HepG2 (cell line): ENCODE results near the gene BCAS1. TPM values are rescaled to one million over a fixed set of nuclear protein-coding genes. Genes with fewer than 3 reads are reported as not detected.
A peak's percentile ranks its signal among the peaks of the same experiment; 100 is the strongest.

Source experiments
- ATF1 ChIP-seq: IDR thresholded peaks from 2 replicates; pipeline ENCODE4 v1.6.1; 2016; ENCODE audit warnings: mild to moderate bottlenecking, control low read depth
- ELF1 ChIP-seq: sonication (generic); formaldehyde crosslinking; IDR thresholded peaks from 2 replicates; pipeline ENCODE4 v1.4.0; 2020; ENCODE audit warnings: missing genetic modification reagents
- NFYC ChIP-seq: IDR thresholded peaks from 2 replicates; pipeline ENCODE4 v1.6.1; 2016; ENCODE audit warnings: missing genetic modification reagents, missing compliant biosample characterization
- NR2C2 ChIP-seq: sonication (generic); formaldehyde crosslinking; IDR thresholded peaks from 2 replicates; pipeline ENCODE4 v1.4.0; 2020; ENCODE audit warnings: missing genetic modification reagents, mild to moderate bottlenecking, moderate library complexity, borderline replicate concordance
- SPEN ChIP-seq: sonication (generic); formaldehyde crosslinking; IDR thresholded peaks from 2 replicates; pipeline ENCODE4 v1.5.1; 2020; ENCODE audit warnings: low read depth, mild to moderate bottlenecking, missing genetic modification reagents
- ZNF816 ChIP-seq: sonication (generic); formaldehyde crosslinking; IDR thresholded peaks from 2 replicates; pipeline ENCODE4 v1.8.0; 2022; ENCODE audit warnings: missing genetic modification reagents, mild to moderate bottlenecking, borderline replicate concordance
- ZNF878 ChIP-seq: sonication (generic); formaldehyde crosslinking; IDR thresholded peaks from 2 replicates; pipeline ENCODE4 v1.8.1; 2023; ENCODE audit warnings: mild to moderate bottlenecking, missing genetic modification reagents, moderate library complexity
- polyA plus RNA-seq, 8 experiments: library from polyadenylated mRNA; depleted of rRNA in 3 of 8; stranded (reverse) in 7 of 8; unstranded in 1 of 8; fragments of >200 nt; fragmentation: Illumina TruSeq in 4 of 8; extraction: Trizol in 4 of 8; gene quantifications; 2 replicates each; pipeline versions ENCODE4 v1.2.1 to v1.2.3, GENCODE V29; 2011 to 2016; ENCODE audit warnings: low read depth in 4 of 8, missing spikeins in 1 of 8, mixed read lengths in 1 of 8; ENCODE audit not compliant: insufficient read depth in 1 of 8
- total RNA-seq, 5 experiments: library from RNA; depleted of rRNA; stranded (reverse); fragments of >200 nt; fragmentation: Illumina TruSeq; extraction: Trizol; gene quantifications; 2 replicates each; pipeline ENCODE4 v1.2.3, GENCODE V29; 2016; ENCODE audit warnings: low read depth in 1 of 5
- TF ChIP-seq, protein P1 (sequence below): sonication (generic); formaldehyde crosslinking; IDR thresholded peaks from 2 replicates; pipeline ENCODE4 v1.4.0; 2020; ENCODE audit warnings: missing genetic modification reagents
- TF ChIP-seq, protein P2 (sequence below): sonication (generic); formaldehyde crosslinking; IDR thresholded peaks from 2 replicates; pipeline ENCODE4 v1.4.0; 2020; ENCODE audit warnings: mild to moderate bottlenecking, missing genetic modification reagents
- TF ChIP-seq, protein P3 (sequence below): sonication (generic); formaldehyde crosslinking; IDR thresholded peaks from 2 replicates; pipeline ENCODE4 v1.5.1; 2020; ENCODE audit warnings: mild to moderate bottlenecking, missing genetic modification reagents, borderline replicate concordance
- TF ChIP-seq, protein P4 (sequence below), 2 experiments: fragments of 450-650 bp in 1 of 2; sonication (generic) in 1 of 2; formaldehyde crosslinking; IDR thresholded peaks; 2 replicates each; pipeline versions ENCODE4 v1.5.0 to v1.8.0; 2020 to 2022; ENCODE audit warnings: mild to moderate bottlenecking in 1 of 2, missing genetic modification reagents in 1 of 2

The BCAS1 gene
- total and polyA plus RNA-seq, 2 of the 13 experiments (the other 11 are each of a cell fraction or from before 2014, with no cell fraction given), result 0.55 to 0.91 TPM

DNA sequence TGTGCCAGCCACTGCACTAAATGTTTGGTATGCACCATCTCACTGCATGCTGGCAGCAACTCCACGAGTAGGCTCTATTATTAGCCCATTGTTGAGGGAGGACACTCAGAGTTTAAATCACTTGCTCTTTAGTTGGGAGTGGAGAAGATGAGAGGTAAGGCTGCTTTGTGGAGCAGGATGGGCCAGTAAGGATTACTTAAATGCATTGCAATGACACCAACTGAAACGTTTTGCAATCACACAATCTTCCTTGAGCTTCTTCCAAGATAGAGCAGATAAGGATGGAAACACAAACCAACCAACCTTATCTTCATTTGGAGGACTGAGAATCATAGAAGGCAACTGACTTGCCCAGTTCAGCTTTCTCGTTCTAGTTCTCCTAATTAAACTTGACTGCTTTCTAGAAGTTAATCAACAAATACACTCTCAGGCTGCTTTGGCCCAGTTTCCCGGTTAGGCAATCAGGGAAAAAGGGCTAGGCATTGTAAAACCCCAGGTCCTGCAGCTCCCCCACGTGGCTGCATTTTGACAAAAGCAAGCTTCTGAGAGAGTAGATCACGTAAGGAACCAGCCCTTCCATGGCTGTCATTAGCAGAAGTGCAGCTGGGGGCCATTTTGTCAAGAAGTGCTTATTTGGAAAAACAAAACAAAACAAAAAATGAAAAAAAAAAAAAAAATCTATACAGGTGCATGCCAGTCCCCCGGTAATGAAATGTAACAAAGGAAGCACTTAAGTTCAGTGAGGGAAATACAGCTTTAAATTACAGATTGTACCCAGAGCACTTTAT, 130.6 kb downstream of the BCAS1 start (continued):
- TF ChIP-seq NFYC (CRISPR knock-in tag) (peak; percentile 8; the same call in 1 of the 2 replicates), SPEN (CRISPR knock-in tag) (peak; percentile 61; the same call in 1 of the 2 replicates), ATF1 (no peak), NR2C2 (CRISPR knock-in tag) (peak; percentile 36; the same call in 1 of the 2 replicates), ZNF878 (CRISPR knock-in tag) (no peak), ZNF816 (no peak), ELF1 (CRISPR knock-in tag) (no peak; the same call in 1 of the 2 replicates)
- TF ChIP-seq, protein P1, sequence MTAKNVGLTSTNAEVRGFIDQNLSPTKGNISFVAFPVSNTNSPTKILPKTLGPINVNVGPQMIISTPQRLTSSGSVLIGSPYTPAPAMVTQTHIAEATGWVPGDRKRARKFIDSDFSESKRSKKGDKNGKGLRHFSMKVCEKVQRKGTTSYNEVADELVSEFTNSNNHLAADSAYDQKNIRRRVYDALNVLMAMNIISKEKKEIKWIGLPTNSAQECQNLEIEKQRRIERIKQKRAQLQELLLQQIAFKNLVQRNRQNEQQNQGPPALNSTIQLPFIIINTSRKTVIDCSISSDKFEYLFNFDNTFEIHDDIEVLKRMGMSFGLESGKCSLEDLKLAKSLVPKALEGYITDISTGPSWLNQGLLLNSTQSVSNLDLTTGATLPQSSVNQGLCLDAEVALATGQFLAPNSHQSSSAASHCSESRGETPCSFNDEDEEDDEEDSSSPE, result no peak
- TF ChIP-seq, protein P2, sequence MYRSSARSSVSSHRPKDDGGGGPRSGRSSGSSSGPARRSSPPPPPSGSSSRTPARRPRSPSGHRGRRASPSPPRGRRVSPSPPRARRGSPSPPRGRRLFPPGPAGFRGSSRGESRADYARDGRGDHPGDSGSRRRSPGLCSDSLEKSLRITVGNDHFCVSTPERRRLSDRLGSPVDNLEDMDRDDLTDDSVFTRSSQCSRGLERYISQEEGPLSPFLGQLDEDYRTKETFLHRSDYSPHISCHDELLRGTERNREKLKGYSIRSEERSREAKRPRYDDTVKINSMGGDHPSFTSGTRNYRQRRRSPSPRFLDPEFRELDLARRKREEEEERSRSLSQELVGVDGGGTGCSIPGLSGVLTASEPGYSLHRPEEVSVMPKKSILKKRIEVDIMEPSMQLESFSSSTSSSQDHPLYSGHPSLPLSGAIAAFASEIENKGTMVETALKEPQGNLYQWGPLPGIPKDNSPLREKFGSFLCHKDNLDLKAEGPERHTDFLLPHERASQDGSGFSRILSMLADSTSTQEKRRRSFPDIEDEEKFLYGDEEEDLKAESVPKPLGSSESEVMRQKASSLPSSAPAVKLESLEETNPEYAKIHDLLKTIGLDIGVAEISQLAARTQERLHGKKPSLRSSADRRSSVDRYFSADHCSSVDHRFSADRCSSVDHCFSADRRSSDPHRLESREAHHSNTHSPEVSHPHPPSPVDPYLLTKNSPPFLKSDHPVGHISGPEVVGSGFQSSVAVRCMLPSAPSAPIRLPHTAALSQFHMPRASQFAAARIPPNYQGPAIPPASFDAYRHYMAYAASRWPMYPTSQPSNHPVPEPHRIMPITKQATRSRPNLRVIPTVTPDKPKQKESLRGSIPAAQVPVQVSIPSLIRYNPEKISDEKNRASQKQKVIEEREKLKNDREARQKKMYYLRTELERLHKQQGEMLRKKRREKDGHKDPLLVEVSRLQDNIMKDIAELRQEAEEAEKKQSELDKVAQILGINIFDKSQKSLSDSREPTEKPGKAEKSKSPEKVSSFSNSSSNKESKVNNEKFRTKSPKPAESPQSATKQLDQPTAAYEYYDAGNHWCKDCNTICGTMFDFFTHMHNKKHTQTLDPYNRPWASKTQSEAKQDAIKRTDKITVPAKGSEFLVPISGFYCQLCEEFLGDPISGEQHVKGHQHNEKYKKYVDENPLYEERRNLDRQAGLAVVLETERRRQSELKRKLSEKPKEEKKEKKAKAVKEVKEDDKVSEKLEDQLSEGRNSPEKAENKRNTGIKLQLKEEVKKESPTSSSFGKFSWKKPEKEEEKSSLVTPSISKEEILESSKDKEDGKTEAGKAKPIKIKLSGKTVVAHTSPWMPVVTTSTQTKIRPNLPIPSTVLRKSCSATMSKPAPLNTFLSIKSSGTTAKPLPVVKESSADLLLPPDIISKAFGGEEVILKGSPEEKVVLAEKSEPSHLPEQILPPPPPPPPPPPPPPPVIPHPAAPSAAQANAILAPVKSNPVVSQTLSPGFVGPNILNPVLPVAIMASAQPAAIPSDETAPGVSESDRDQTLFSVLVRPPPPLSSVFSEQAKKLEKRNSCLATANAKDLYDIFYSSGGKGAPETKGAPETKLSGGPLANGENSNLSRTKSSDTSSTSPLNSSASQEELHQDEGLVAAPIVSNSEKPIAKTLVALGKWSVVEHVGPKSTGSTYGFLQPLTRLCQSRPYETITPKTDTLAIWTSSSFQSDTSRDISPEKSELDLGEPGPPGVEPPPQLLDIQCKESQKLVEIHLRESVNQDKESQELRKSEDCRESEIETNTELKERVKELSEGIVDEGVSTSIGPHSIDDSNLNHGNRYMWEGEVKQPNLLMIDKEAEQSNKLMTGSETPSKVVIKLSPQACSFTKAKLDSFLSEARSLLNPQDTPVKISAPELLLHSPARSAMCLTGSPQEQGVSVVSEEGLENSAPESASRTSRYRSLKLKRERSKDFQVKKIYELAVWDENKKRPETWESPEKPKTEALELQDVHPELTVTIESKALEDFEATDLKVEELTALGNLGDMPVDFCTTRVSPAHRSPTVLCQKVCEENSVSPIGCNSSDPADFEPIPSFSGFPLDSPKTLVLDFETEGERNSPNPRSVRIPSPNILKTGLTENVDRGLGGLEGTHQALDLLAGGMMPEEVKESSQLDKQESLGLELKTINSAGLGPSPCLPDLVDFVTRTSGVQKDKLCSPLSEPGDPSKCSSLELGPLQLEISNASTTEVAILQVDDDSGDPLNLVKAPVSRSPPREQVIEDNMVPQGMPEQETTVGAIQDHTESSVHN (CRISPR knock-in tag), result no peak
- TF ChIP-seq, protein P3, sequence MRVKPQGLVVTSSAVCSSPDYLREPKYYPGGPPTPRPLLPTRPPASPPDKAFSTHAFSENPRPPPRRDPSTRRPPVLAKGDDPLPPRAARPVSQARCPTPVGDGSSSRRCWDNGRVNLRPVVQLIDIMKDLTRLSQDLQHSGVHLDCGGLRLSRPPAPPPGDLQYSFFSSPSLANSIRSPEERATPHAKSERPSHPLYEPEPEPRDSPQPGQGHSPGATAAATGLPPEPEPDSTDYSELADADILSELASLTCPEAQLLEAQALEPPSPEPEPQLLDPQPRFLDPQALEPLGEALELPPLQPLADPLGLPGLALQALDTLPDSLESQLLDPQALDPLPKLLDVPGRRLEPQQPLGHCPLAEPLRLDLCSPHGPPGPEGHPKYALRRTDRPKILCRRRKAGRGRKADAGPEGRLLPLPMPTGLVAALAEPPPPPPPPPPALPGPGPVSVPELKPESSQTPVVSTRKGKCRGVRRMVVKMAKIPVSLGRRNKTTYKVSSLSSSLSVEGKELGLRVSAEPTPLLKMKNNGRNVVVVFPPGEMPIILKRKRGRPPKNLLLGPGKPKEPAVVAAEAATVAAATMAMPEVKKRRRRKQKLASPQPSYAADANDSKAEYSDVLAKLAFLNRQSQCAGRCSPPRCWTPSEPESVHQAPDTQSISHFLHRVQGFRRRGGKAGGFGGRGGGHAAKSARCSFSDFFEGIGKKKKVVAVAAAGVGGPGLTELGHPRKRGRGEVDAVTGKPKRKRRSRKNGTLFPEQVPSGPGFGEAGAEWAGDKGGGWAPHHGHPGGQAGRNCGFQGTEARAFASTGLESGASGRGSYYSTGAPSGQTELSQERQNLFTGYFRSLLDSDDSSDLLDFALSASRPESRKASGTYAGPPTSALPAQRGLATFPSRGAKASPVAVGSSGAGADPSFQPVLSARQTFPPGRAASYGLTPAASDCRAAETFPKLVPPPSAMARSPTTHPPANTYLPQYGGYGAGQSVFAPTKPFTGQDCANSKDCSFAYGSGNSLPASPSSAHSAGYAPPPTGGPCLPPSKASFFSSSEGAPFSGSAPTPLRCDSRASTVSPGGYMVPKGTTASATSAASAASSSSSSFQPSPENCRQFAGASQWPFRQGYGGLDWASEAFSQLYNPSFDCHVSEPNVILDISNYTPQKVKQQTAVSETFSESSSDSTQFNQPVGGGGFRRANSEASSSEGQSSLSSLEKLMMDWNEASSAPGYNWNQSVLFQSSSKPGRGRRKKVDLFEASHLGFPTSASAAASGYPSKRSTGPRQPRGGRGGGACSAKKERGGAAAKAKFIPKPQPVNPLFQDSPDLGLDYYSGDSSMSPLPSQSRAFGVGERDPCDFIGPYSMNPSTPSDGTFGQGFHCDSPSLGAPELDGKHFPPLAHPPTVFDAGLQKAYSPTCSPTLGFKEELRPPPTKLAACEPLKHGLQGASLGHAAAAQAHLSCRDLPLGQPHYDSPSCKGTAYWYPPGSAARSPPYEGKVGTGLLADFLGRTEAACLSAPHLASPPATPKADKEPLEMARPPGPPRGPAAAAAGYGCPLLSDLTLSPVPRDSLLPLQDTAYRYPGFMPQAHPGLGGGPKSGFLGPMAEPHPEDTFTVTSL (CRISPR knock-in tag), result no peak
- TF ChIP-seq, protein P4, sequence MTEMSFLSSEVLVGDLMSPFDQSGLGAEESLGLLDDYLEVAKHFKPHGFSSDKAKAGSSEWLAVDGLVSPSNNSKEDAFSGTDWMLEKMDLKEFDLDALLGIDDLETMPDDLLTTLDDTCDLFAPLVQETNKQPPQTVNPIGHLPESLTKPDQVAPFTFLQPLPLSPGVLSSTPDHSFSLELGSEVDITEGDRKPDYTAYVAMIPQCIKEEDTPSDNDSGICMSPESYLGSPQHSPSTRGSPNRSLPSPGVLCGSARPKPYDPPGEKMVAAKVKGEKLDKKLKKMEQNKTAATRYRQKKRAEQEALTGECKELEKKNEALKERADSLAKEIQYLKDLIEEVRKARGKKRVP (CRISPR knock-in tag; IDR thresholded peaks at IDR 0.05), result no peak; a peak in 1 of 4 replicates
